Activated T-cell treated with anti-CD3 and anti-CD28 coated beads, Interleukin-2, amount 50 U/mL, for 4 hours (primary cell): ENCODE results near the gene TSPAN18. TPM values are rescaled to one million over a fixed set of nuclear protein-coding genes. Genes with fewer than 3 reads are reported as not detected.

Experiments used
- ATAC-seq, 2 donors: fragments of 200-7000 bp; cut with Tn5 transposase; one replicate each; pipeline ENCODE4 v1.10.0; 2021
- DNase-seq: peaks from one replicate; pipeline ENCODE4 v3.0.0-alpha.2; 2020
- H3K27me3 Mint-ChIP-seq: one replicate; pipeline ENCODE4 v1.8.0; 2021; ENCODE audit warnings: low read depth, mixed read lengths
- H3K36me3 Mint-ChIP-seq: one replicate; pipeline ENCODE4 v1.8.0; 2022; ENCODE audit warnings: mixed read lengths; ENCODE audit not compliant: insufficient read depth
- H3K4me1 Mint-ChIP-seq: one replicate; pipeline ENCODE4 v1.8.0; 2021; ENCODE audit warnings: low read depth, mixed read lengths
- H3K4me3 Mint-ChIP-seq: one replicate; pipeline ENCODE4 v1.8.0; 2021; ENCODE audit warnings: mild to moderate bottlenecking, moderate library complexity, mixed read lengths
- H3K9me3 Mint-ChIP-seq: one replicate; pipeline ENCODE4 v1.8.0; 2021; ENCODE audit warnings: mixed read lengths
- total RNA-seq, 3 donors: library from RNA; stranded (reverse); gene quantifications; one replicate each; pipeline ENCODE4 v1.2.1, GENCODE V29; 2021

Gene TSPAN18
- total RNA-seq, 3 donors from 2014 or later, result 0.84 to 2.0 (median 1.5) TPM

DNA sequence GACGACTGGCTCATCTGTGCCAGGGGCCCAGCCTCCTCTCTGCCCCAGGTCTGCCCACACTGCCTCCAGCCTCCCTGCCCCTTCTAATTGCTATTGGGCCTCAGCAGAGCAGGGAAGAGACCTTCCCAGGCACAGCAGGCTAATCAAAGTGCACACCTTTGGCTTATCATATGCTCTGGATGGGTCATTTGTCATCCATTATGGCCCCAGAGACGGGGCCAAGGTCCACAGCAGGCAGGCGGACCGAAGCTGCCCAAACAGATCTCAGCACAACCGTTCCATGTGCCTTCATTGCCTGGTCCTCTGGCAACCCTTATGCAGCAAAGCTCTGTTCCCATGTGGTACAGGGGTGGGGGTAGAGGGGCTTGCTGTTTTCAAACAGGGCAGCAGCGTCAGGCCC lies 157.3 kb downstream of the TSPAN18 start:
- no peaks in the 10 kb centered on the region for H3K9me3 Mint-ChIP-seq
- ATAC-seq (no peak), DNase-seq (no peak)
- H3K4me1 Mint-ChIP-seq, result peaks cover 3% of the 10 kb centered on the region
- no peaks in the 10 kb centered on the region for H3K36me3 Mint-ChIP-seq
- no peaks in the 10 kb centered on the region for H3K27me3 Mint-ChIP-seq
- H3K4me3 Mint-ChIP-seq, result no peak overlapping the region

GRCh38 chr11:44885065-44885810 lies 158.5 kb downstream of the TSPAN18 start:
- Mint-ChIP-seq H3K4me1 (peaks cover 3% of the 10 kb centered on the region), H3K27me3 (no peaks in the 10 kb centered on the region), H3K9me3 (no peaks in the 10 kb centered on the region), H3K36me3 (no peaks in the 10 kb centered on the region), H3K4me3 (no peak overlapping the region)
- DNase-seq, result no peak
- ATAC-seq, result no peak

- Mint-ChIP-seq H3K4me1 (peaks cover 3% of the 10 kb centered on the region), H3K4me3 (no peak overlapping the region)
- no peak for ATAC-seq
Measured at GRCh38 chr11:44885919-44886789, 159.4 kb downstream of the TSPAN18 start.

GRCh38 chr11:44886790-44887140 lies 160.0 kb downstream of the TSPAN18 start:
- ATAC-seq (no peak), DNase-seq (no peak)
- no peaks in the 10 kb centered on the region for H3K9me3 Mint-ChIP-seq
- H3K4me1 Mint-ChIP-seq, result peaks cover 3% of the 10 kb centered on the region
- H3K27me3 Mint-ChIP-seq, result no peaks in the 10 kb centered on the region
- H3K4me3 Mint-ChIP-seq, result no peak overlapping the region
- H3K36me3 Mint-ChIP-seq, result no peaks in the 10 kb centered on the region

More at GRCh38 chr11:44885919-44886789, 159.4 kb downstream of the TSPAN18 start:
- H3K36me3 Mint-ChIP-seq, result no peaks in the 10 kb centered on the region
- no peaks in the 10 kb centered on the region for H3K27me3 Mint-ChIP-seq
- no peak for DNase-seq
- H3K9me3 Mint-ChIP-seq, result no peaks in the 10 kb centered on the region

DNA sequence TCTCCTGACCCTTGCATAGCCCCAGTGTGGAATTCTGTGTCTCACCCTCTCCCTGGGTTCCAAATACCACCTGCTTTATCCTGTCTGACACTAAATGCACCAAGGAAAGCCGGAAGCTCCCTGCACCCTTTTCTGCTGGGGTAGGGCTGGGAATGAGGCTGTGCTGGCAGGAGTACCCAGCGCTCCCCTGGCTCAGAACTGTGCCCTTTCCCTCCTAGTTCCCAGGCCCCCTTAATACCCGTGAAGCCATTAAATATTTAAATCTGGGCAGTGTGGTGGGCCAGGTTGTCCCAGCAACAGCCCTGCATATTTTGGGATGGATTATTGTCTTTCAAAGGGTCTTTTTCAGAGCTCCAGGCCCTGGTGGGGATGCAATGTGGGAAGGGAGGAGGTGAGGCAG lies 160.9 kb downstream of the TSPAN18 start:
- Mint-ChIP-seq H3K4me3 (no peak overlapping the region), H3K4me1 (peaks cover 5% of the 10 kb centered on the region), H3K9me3 (no peaks in the 10 kb centered on the region), H3K36me3 (no peaks in the 10 kb centered on the region), H3K27me3 (no peaks in the 10 kb centered on the region)
- DNase-seq (no peak), ATAC-seq (no peak)

DNA sequence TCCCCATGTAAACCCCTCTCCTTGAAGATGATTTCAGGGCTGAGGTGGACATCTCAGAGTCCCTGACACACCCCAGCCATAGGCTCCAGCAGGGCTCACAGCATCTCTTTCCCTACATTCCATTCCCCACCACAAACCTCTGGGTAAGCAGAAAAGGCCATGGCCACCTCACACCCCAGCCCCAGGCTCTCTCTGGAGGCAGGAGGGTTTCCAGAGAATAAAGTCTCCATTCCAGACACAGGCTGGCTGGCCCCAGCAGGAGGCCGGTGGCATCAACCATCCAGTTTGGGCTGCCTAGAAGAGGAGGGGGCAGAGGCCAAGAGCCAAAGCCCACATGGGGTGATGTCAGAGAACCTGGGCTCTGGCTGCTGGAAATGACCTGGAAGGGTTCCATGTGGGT lies 162.5 kb downstream of the TSPAN18 start:
- Mint-ChIP-seq H3K4me1 (peaks cover 4% of the 10 kb centered on the region), H3K27me3 (no peaks in the 10 kb centered on the region), H3K4me3 (no peak overlapping the region), H3K9me3 (no peaks in the 10 kb centered on the region), H3K36me3 (no peaks in the 10 kb centered on the region)
- ATAC-seq, result no peak
- DNase-seq, result no peak

DNA sequence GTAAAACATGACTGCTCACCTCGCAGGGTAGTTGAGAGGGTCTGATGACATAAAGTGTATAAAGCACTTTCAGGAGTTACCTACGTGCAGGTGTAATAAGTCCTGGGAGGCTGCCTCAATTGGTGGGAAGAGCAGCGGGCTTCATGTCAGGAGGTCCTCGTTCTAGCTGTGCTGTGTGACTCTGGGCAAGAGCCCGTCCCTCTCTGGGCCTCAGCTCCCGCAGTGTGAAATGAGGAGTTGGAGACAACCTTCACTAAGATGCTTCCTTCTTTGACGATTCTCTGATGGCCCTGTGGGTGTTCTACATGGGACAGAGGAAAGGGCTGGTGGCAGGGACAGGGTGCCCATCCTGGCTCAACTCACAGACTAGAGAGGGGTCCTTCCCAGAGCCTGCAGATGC lies 166.1 kb downstream of the TSPAN18 start:
- peaks cover 4% of the 10 kb centered on the region for H3K4me1 Mint-ChIP-seq
- H3K36me3 Mint-ChIP-seq, result peaks cover 3% of the 10 kb centered on the region
- ATAC-seq (no peak), DNase-seq (no peak)
- H3K27me3 Mint-ChIP-seq, result no peaks in the 10 kb centered on the region
- no peaks in the 10 kb centered on the region for H3K9me3 Mint-ChIP-seq
- no peak overlapping the region for H3K4me3 Mint-ChIP-seq

- H3K4me3 Mint-ChIP-seq, result no peak overlapping the region
- peaks cover 8% of the 10 kb centered on the region for H3K36me3 Mint-ChIP-seq
- H3K9me3 Mint-ChIP-seq, result no peaks in the 10 kb centered on the region
- no peak for DNase-seq
- ATAC-seq, result no peak
- no peaks in the 10 kb centered on the region for H3K27me3 Mint-ChIP-seq
- H3K4me1 Mint-ChIP-seq, result peaks cover 4% of the 10 kb centered on the region
Measured at GRCh38 chr11:44893308-44893822, 166.6 kb downstream of the TSPAN18 start.

DNA sequence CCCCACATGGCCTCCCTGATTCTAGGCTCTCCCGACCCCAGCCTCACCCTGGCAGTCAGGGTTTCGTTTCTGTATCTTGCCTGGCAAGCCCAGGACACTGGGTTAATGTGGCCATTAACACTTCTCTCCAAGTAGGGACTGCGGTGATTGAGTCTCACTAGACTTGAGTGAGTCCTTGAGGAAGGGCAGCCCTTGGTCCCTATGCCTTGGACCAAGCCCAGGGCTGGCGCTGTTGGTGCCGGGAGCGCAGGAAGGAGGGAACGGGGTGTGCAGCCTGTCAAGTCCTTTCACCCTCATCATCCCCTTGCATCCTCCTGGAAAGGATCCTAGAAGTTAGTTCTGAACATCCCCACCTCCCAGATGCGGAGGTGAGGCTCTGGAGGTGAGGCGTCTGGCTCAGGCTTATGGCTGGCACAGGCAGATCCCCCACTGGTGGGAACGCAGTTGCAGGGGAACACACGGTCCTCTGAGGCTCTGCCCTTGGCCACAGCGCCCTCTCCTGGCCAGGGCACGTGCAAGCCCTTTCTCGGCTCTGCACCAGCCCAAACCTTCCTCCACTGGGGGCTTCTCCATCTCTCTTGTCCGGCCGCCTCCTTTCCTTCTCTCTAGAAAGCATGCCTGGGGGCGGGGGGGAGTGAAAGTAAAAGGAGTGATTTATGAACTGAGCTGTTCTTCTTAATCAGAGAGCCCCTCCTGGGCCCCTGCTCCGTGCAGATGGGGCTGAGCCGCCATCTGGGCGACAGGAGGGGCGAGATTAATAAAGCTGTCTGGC lies 167.3 kb downstream of the TSPAN18 start:
- ATAC-seq (peak; percentile 85), DNase-seq (peak; percentile 41)
- Mint-ChIP-seq H3K36me3 (peaks cover 12% of the 10 kb centered on the region), H3K9me3 (no peaks in the 10 kb centered on the region), H3K4me1 (peaks cover 4% of the 10 kb centered on the region), H3K27me3 (no peaks in the 10 kb centered on the region), H3K4me3 (no peak overlapping the region)

DNA sequence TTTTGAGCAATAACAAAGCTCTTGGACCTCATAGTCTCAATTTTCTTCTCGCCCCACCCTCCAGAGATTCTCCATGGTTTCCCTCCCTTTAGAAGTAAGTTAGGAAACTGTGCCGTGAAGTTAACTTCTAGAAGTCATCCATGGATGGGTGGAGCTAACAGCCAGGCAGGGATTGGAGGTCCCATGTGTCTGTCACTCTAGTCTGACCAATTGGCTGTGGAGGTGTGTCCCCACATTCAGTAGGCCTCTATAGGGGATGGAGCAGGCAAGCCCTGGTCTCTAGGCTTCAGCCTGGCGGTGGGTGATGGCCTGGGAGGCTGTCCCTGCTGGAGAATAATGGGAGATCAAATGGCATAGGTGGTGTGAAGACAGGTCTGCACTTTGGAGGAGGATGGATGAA lies 173.2 kb downstream of the TSPAN18 start:
- Mint-ChIP-seq H3K36me3 (peaks cover 13% of the 10 kb centered on the region), H3K4me3 (no peak overlapping the region), H3K27me3 (no peaks in the 10 kb centered on the region), H3K9me3 (no peaks in the 10 kb centered on the region), H3K4me1 (no peaks in the 10 kb centered on the region)
- DNase-seq (no peak), ATAC-seq (peak; percentile 65 to 84)

DNA sequence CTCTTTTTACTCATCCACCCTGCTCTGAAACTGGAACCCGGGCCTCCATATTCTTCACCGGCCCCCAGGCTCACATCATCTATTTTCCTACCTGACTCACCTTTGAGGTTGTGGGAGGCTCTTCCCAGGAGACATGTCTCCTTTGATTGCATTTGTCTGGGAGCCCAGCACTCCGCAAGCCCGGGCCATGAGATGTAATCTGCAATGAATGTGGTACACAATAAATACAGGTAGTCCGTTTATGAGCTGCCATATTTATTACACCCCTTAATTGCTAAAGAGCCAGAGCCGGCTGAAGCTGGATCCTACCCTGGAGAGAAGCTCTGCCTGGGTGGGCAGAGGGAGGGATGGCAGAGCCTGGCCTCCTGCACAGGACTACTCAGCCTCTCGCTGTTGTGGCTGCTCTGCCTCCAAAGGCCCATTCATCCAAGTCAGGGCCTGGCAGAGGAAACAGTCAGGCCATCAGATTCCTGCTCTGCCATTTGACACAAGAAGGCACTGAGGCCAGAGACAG lies 174.4 kb downstream of the TSPAN18 start:
- Mint-ChIP-seq H3K4me3 (no peak overlapping the region), H3K4me1 (no peaks in the 10 kb centered on the region), H3K36me3 (peaks cover 13% of the 10 kb centered on the region), H3K27me3 (no peaks in the 10 kb centered on the region), H3K9me3 (no peaks in the 10 kb centered on the region)
- ATAC-seq, result no peak
- DNase-seq, result no peak

- no peaks in the 10 kb centered on the region for H3K27me3 Mint-ChIP-seq
- ATAC-seq (no peak), DNase-seq (no peak)
- H3K36me3 Mint-ChIP-seq, result peaks cover 13% of the 10 kb centered on the region
- no peak overlapping the region for H3K4me3 Mint-ChIP-seq
- H3K9me3 Mint-ChIP-seq, result no peaks in the 10 kb centered on the region
- no peaks in the 10 kb centered on the region for H3K4me1 Mint-ChIP-seq
Measured at GRCh38 chr11:44901786-44902185, 175.0 kb downstream of the TSPAN18 start.

GRCh38 chr11:44903035-44903434 lies 176.3 kb downstream of the TSPAN18 start:
- Mint-ChIP-seq H3K9me3 (no peaks in the 10 kb centered on the region), H3K4me3 (no peak overlapping the region), H3K27me3 (no peaks in the 10 kb centered on the region), H3K4me1 (no peaks in the 10 kb centered on the region), H3K36me3 (peaks cover 8% of the 10 kb centered on the region)
- DNase-seq, result no peak
- ATAC-seq, result no peak

GRCh38 chr11:44903518-44903917 lies 176.8 kb downstream of the TSPAN18 start:
- no peak for ATAC-seq
- Mint-ChIP-seq H3K36me3 (peaks cover 4% of the 10 kb centered on the region), H3K4me3 (no peak overlapping the region)

More at GRCh38 chr11:44903518-44903917, 176.8 kb downstream of the TSPAN18 start:
- Mint-ChIP-seq H3K27me3 (no peaks in the 10 kb centered on the region), H3K4me1 (no peaks in the 10 kb centered on the region), H3K9me3 (no peaks in the 10 kb centered on the region)
- no peak for DNase-seq
